MM.1S (cell line): Measurements from ENCODE around the gene PHF21B.

Source experiments
- EZH2 ChIP-seq: fragments of 300-600 bp; sonication (generic); optimal IDR thresholded peaks from 2 replicates; pipeline ENCODE3; 2017; ENCODE audit warnings: low read depth, mild to moderate bottlenecking, antibody characterized with exemption, low read length, mixed read lengths
- EZH2phosphoT487 ChIP-seq: fragments of 300-600 bp; sonication (generic); IDR thresholded peaks from 2 replicates; pipeline ENCODE4 v1.6.1; 2018; ENCODE audit warnings: antibody characterized with exemption, low read length
- TF ChIP-seq, protein P1 (sequence below): fragments of 300-600 bp; sonication (generic); IDR thresholded peaks from 2 replicates; pipeline ENCODE4 v1.5.1; 2016; ENCODE audit warnings: antibody characterized with exemption, low read length, mixed read lengths

DNA sequence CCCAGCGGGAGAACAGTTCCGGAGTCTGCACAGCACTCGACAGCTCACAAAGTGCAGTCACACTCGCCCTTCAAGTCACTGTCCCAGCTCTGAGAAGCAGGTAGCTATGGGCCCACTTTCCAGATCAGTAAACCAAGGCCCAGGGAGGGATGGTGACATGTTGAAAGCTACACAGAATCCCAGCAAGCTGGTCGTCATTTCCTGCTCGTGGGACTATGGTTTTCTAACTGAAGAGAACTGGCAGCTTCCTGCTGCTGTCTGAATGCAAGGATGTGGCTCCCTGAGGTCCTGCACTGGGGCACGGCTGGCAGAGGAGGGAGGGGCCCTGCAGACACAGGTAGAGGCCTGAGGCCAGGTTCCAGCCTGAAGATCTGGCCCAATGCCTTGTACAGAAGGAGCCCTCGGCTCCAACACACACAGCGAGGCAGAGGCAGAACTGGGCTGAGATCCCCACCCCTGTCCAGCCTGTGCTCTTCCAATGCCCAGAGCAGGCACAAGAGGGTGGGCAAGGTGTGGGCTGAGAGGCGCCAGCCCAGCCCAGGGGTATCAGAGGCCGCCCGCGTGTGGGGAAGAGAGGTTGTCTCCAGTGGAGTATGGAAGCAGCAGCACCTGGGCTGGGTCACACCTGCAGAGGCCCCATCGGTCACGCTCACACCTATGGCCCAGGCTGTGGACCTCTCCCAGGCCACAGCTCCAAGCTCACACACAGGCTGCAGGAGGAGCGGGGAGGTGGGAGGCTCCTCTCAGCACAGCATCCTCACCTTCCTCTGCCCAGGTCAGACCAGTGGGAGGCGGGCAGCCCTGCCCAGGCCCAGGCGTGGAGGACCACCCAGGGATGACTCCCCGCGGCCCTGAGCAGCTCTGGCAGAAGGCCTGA is 119.2 kb downstream of the PHF21B start:
- TF ChIP-seq EZH2 (no peak), EZH2phosphoT487 (no peak)
- TF ChIP-seq, protein P1, sequence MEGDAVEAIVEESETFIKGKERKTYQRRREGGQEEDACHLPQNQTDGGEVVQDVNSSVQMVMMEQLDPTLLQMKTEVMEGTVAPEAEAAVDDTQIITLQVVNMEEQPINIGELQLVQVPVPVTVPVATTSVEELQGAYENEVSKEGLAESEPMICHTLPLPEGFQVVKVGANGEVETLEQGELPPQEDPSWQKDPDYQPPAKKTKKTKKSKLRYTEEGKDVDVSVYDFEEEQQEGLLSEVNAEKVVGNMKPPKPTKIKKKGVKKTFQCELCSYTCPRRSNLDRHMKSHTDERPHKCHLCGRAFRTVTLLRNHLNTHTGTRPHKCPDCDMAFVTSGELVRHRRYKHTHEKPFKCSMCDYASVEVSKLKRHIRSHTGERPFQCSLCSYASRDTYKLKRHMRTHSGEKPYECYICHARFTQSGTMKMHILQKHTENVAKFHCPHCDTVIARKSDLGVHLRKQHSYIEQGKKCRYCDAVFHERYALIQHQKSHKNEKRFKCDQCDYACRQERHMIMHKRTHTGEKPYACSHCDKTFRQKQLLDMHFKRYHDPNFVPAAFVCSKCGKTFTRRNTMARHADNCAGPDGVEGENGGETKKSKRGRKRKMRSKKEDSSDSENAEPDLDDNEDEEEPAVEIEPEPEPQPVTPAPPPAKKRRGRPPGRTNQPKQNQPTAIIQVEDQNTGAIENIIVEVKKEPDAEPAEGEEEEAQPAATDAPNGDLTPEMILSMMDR: no peak
